ENCODE measurements around the gene SENP8. TPM values are rescaled to one million over a fixed set of nuclear protein-coding genes. Genes with fewer than 3 reads are reported as not detected.

SENP8 gene
- total and polyA plus RNA-seq, 2 of the 13 experiments (the other 11 are each of a cell fraction or from before 2014, with no cell fraction given): 2.7 to 3.0 TPM

DNA sequence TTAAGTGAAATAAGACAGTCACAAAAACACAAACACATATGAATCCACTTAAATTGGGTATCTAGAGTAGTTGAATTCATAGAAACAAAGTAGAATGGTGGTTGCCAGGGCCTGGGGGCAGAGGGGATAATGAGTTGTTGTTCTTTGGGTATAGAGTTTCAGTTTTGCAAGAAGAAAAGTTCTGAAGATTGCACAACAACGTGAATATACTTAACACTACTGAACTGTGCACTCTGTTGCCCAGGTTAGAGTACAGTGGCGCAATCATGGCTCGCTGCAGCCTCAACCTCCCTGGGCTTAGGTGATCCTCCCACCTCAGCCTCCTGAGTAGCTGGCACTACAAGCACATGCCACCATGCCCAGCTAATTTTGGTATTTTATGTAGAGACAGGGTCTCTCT lies 64.5 kb downstream of the SENP8 start:
- in situ Hi-C loops (cut with HindIII; ENCODE audit: extremely low pct_ligation_motif_present, low pct_unique_long_range_greater_than_20kb): no loop called here
- Histone ChIP-seq H3K27me3 (ENCODE audit: control insufficient read depth in 1 of 2, insufficient read depth in 2 of 2, low read length in 2 of 2) (peaks cover 2 to 15% of the 10 kb centered on the region in 2 experiments; a peak in 4 of 5 replicates), H2AFZ (ENCODE audit: low read length) (no peak overlapping the region), H3K4me3 (replicated peaks in 1 of 3; ENCODE audit: insufficient read depth in 1 of 3, low read depth in 2 of 3, low read length in 3 of 3) (no peak overlapping the region), H3K4me1 (ENCODE audit: insufficient read depth, low read length) (peaks cover 62% of the 10 kb centered on the region), H3K79me2 (ENCODE audit: insufficient read depth, low read length) (no peaks in the 10 kb centered on the region), H3K27ac (ENCODE audit: extremely low read length, insufficient read depth, low read length) (peak overlapping the region; percentile 61), H3K4me2 (ENCODE audit: low read depth, low read length) (no peak overlapping the region; the same call in 1 of the 2 replicates), H4K20me1 (ENCODE audit: insufficient read depth, low read length) (no peaks in the 10 kb centered on the region), H3K9ac (ENCODE audit: insufficient read depth, low read depth, low read length) (no peak overlapping the region), H3K9me3 (ENCODE audit: low read length) (no peaks in the 10 kb centered on the region), H3K36me3 (replicated peaks in 1 of 2; ENCODE audit: control insufficient read depth in 1 of 2, insufficient read depth in 2 of 2, low read length in 2 of 2) (no peaks in the 10 kb centered on the region)
- ATAC-seq (peak; percentile 57), FAIRE-seq (peak; percentile 90), DNase-seq (ENCODE audit: low spot score) (peak; percentile 86)
- ChIA-PET CTCF (ENCODE audit: low intra/inter-chr PET ratio, low total read pairs) (no interaction called here), POLR2A (no interaction called here)
- WGBS (ENCODE audit: low lambda C conversion rate): 0% methylated on average over 3 of the region's 3 CpGs
- BruUV-seq (replicated peaks): no TSS peak
- intact Hi-C loops (cut with micrococcal nuclease; ENCODE audit: unreplicated experiment): no loop called here
- TF ChIP-seq CREB1 (IDR thresholded peaks at IDR 0.05) (no peak), CREB1 (CRISPR knock-in tag; IDR thresholded peaks at IDR 0.05) (peak; percentile 39; the same call in 1 of the 2 replicates), ZKSCAN8 (CRISPR knock-in tag; IDR thresholded peaks at IDR 0.05; ENCODE audit: borderline replicate concordance) (peak; percentile 71; the same call in 1 of the 2 replicates), ZNF766 (CRISPR knock-in tag; IDR thresholded peaks at IDR 0.05; ENCODE audit: borderline replicate concordance) (no peak), ELF3 (CRISPR knock-in tag; IDR thresholded peaks at IDR 0.05) (peak; percentile 60), GATA4 (IDR thresholded peaks at IDR 0.05; ENCODE audit: borderline replicate concordance, low read depth) (no peak), POLR2AphosphoS2 (IDR thresholded peaks at IDR 0.05; ENCODE audit: low read depth, low read length) (no peak), ZNF629 (CRISPR knock-in tag; conservative IDR thresholded peaks at IDR 0.05) (peak; percentile 67), PTBP1 (IDR thresholded peaks at IDR 0.05; ENCODE audit: low read depth, low read length, poor library complexity, severe bottlenecking) (no peak), SAP130 (CRISPR knock-in tag; IDR thresholded peaks at IDR 0.05; ENCODE audit: low read depth) (peak; percentile 65), ZNF138 (CRISPR knock-in tag; IDR thresholded peaks at IDR 0.05; ENCODE audit: low read depth) (no peak), ARNTL (CRISPR knock-in tag; IDR thresholded peaks at IDR 0.05) (no peak), TBX2 (CRISPR knock-in tag; IDR thresholded peaks at IDR 0.05; ENCODE audit: borderline replicate concordance) (peak; percentile 49; the same call in 1 of the 2 replicates), RAD51 (IDR thresholded peaks at IDR 0.05; ENCODE audit: borderline replicate concordance) (no peak), HMG20B (CRISPR knock-in tag; conservative IDR thresholded peaks at IDR 0.05) (peak; percentile 63; the same call in 1 of the 2 replicates), ZBTB38 (CRISPR knock-in tag; IDR thresholded peaks at IDR 0.05) (no peak), ZBTB7A (CRISPR knock-in tag; IDR thresholded peaks at IDR 0.05) (no peak), CHD2 (IDR thresholded peaks at IDR 0.05; ENCODE audit: low read depth, low read length) (no peak), ZMYM2 (CRISPR knock-in tag; IDR thresholded peaks at IDR 0.05) (peak; percentile 97), ARID2 (CRISPR knock-in tag; IDR thresholded peaks at IDR 0.05; ENCODE audit: borderline replicate concordance) (no peak)
- TF ChIP-seq, protein P1, sequence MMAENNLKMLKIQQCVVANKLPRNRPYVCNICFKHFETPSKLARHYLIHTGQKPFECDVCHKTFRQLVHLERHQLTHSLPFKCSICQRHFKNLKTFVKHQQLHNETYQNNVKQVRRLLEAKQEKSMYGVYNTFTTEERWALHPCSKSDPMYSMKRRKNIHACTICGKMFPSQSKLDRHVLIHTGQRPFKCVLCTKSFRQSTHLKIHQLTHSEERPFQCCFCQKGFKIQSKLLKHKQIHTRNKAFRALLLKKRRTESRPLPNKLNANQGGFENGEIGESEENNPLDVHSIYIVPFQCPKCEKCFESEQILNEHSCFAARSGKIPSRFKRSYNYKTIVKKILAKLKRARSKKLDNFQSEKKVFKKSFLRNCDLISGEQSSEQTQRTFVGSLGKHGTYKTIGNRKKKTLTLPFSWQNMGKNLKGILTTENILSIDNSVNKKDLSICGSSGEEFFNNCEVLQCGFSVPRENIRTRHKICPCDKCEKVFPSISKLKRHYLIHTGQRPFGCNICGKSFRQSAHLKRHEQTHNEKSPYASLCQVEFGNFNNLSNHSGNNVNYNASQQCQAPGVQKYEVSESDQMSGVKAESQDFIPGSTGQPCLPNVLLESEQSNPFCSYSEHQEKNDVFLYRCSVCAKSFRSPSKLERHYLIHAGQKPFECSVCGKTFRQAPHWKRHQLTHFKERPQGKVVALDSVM (CRISPR knock-in tag; IDR thresholded peaks at IDR 0.05): peak; percentile 100
- TF ChIP-seq, protein P2, sequence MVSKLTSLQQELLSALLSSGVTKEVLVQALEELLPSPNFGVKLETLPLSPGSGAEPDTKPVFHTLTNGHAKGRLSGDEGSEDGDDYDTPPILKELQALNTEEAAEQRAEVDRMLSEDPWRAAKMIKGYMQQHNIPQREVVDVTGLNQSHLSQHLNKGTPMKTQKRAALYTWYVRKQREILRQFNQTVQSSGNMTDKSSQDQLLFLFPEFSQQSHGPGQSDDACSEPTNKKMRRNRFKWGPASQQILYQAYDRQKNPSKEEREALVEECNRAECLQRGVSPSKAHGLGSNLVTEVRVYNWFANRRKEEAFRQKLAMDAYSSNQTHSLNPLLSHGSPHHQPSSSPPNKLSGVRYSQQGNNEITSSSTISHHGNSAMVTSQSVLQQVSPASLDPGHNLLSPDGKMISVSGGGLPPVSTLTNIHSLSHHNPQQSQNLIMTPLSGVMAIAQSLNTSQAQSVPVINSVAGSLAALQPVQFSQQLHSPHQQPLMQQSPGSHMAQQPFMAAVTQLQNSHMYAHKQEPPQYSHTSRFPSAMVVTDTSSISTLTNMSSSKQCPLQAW (CRISPR knock-in tag; IDR thresholded peaks at IDR 0.05): no peak

Measured in HepG2 (cell line).